ENCODE measurements around the gene CYB561.

CYB561 gene

GRCh38 chr17:63451150-63451549 is 5.0 kb upstream of the CYB561 start:
- WGBS, 2 experiments: 87 to 93% methylated on average over 11 of the region's 11 CpGs
- Histone ChIP-seq H3K27ac (ENCODE audit: insufficient read depth, low read depth, low read length, poor library complexity, severe bottlenecking) (no peak overlapping the region), H3K4me1 (ENCODE audit: control insufficient read depth, insufficient read depth, low read length) (peaks cover 19% of the 10 kb centered on the region), H3K4me3 (ENCODE audit: insufficient read depth, low read depth, low read length) (no peak overlapping the region), H3K27me3 (ENCODE audit: control insufficient read depth, insufficient read depth, low read length, poor library complexity, severe bottlenecking) (peaks cover 17% of the 10 kb centered on the region), H3K36me3 (ENCODE audit: control insufficient read depth, insufficient read depth, low read length) (no peaks in the 10 kb centered on the region), H3K9me3 (ENCODE audit: control insufficient read depth, low read length) (no peaks in the 10 kb centered on the region)

GRCh38 chr17:63450551-63450950 is 4.4 kb upstream of the CYB561 start:
- Histone ChIP-seq H3K27ac (ENCODE audit: insufficient read depth, low read depth, low read length, poor library complexity, severe bottlenecking) (no peak overlapping the region), H3K4me1 (ENCODE audit: control insufficient read depth, insufficient read depth, low read length) (peaks cover 19% of the 10 kb centered on the region), H3K9me3 (ENCODE audit: control insufficient read depth, low read length) (no peaks in the 10 kb centered on the region), H3K27me3 (ENCODE audit: control insufficient read depth, insufficient read depth, low read length, poor library complexity, severe bottlenecking) (peaks cover 23% of the 10 kb centered on the region), H3K36me3 (ENCODE audit: control insufficient read depth, insufficient read depth, low read length) (no peaks in the 10 kb centered on the region), H3K4me3 (ENCODE audit: insufficient read depth, low read depth, low read length) (no peak overlapping the region)
- WGBS, 2 experiments: 68 to 73% methylated on average over 11 of the region's 11 CpGs

GRCh38 chr17:63448655-63449054 is 2.5 kb upstream of the CYB561 start:
- H3K4me1 ChIP-seq (ENCODE audit: control insufficient read depth, insufficient read depth, low read length): peaks cover 19% of the 10 kb centered on the region
- no peaks in the 10 kb centered on the region for H3K36me3 ChIP-seq (ENCODE audit: control insufficient read depth, insufficient read depth, low read length)
- WGBS, 2 experiments: 76 to 87% methylated on average over 3 of the region's 3 CpGs
- no peaks in the 10 kb centered on the region for H3K9me3 ChIP-seq (ENCODE audit: control insufficient read depth, low read length)
- no peak overlapping the region for H3K27ac ChIP-seq (ENCODE audit: insufficient read depth, low read depth, low read length, poor library complexity, severe bottlenecking)
- no peak overlapping the region for H3K4me3 ChIP-seq (ENCODE audit: insufficient read depth, low read depth, low read length)
- H3K27me3 ChIP-seq (ENCODE audit: control insufficient read depth, insufficient read depth, low read length, poor library complexity, severe bottlenecking): peaks cover 33% of the 10 kb centered on the region

- WGBS, 2 experiments: 47 to 51% methylated on average over 12 of the region's 12 CpGs
- Histone ChIP-seq H3K27me3 (ENCODE audit: control insufficient read depth, insufficient read depth, low read length, poor library complexity, severe bottlenecking) (peaks cover 33% of the 10 kb centered on the region), H3K36me3 (ENCODE audit: control insufficient read depth, insufficient read depth, low read length) (no peaks in the 10 kb centered on the region), H3K27ac (ENCODE audit: insufficient read depth, low read depth, low read length, poor library complexity, severe bottlenecking) (no peak overlapping the region), H3K4me1 (ENCODE audit: control insufficient read depth, insufficient read depth, low read length) (peaks cover 19% of the 10 kb centered on the region), H3K9me3 (ENCODE audit: control insufficient read depth, low read length) (no peaks in the 10 kb centered on the region), H3K4me3 (ENCODE audit: insufficient read depth, low read depth, low read length) (no peak overlapping the region)
Measured at GRCh38 chr17:63447471-63448009, 1.4 kb upstream of the CYB561 start.

GRCh38 chr17:63446753-63447470 is 806 bp upstream of the CYB561 start:
- 29 to 30% methylated on average over 44 of the region's 44 CpGs for WGBS, 2 experiments
- H3K36me3 ChIP-seq (ENCODE audit: control insufficient read depth, insufficient read depth, low read length): no peaks in the 10 kb centered on the region
- H3K4me3 ChIP-seq (ENCODE audit: insufficient read depth, low read depth, low read length): peak overlapping the region; percentile 45
- H3K9me3 ChIP-seq (ENCODE audit: control insufficient read depth, low read length): no peaks in the 10 kb centered on the region
- H3K27ac ChIP-seq (ENCODE audit: insufficient read depth, low read depth, low read length, poor library complexity, severe bottlenecking): no peak overlapping the region
- peaks cover 19% of the 10 kb centered on the region for H3K4me1 ChIP-seq (ENCODE audit: control insufficient read depth, insufficient read depth, low read length)
- peaks cover 33% of the 10 kb centered on the region for H3K27me3 ChIP-seq (ENCODE audit: control insufficient read depth, insufficient read depth, low read length, poor library complexity, severe bottlenecking)

- no peaks in the 10 kb centered on the region for H3K36me3 ChIP-seq (ENCODE audit: control insufficient read depth, insufficient read depth, low read length)
- no peak overlapping the region for H3K27ac ChIP-seq (ENCODE audit: insufficient read depth, low read depth, low read length, poor library complexity, severe bottlenecking)
- 6 to 7% methylated on average over 24 of the region's 24 CpGs for WGBS, 2 experiments
- peaks cover 33% of the 10 kb centered on the region for H3K27me3 ChIP-seq (ENCODE audit: control insufficient read depth, insufficient read depth, low read length, poor library complexity, severe bottlenecking)
- H3K4me3 ChIP-seq (ENCODE audit: insufficient read depth, low read depth, low read length): peak overlapping the region; percentile 45
- H3K9me3 ChIP-seq (ENCODE audit: control insufficient read depth, low read length): no peaks in the 10 kb centered on the region
- H3K4me1 ChIP-seq (ENCODE audit: control insufficient read depth, insufficient read depth, low read length): peaks cover 22% of the 10 kb centered on the region
Measured at GRCh38 chr17:63445571-63445953, 544 bp downstream of the CYB561 start.

GRCh38 chr17:63445065-63445464 is 1.0 kb downstream of the CYB561 start:
- WGBS, 2 experiments: 75 to 77% methylated on average over 7 of the region's 7 CpGs
- Histone ChIP-seq H3K4me1 (ENCODE audit: control insufficient read depth, insufficient read depth, low read length) (peaks cover 20% of the 10 kb centered on the region), H3K4me3 (ENCODE audit: insufficient read depth, low read depth, low read length) (peak overlapping the region; percentile 45), H3K27ac (ENCODE audit: insufficient read depth, low read depth, low read length, poor library complexity, severe bottlenecking) (no peak overlapping the region), H3K27me3 (ENCODE audit: control insufficient read depth, insufficient read depth, low read length, poor library complexity, severe bottlenecking) (peaks cover 33% of the 10 kb centered on the region), H3K9me3 (ENCODE audit: control insufficient read depth, low read length) (no peaks in the 10 kb centered on the region), H3K36me3 (ENCODE audit: control insufficient read depth, insufficient read depth, low read length) (no peaks in the 10 kb centered on the region)

- Histone ChIP-seq H3K9me3 (ENCODE audit: control insufficient read depth, low read length) (no peaks in the 10 kb centered on the region), H3K27me3 (ENCODE audit: control insufficient read depth, insufficient read depth, low read length, poor library complexity, severe bottlenecking) (peaks cover 33% of the 10 kb centered on the region), H3K4me1 (ENCODE audit: control insufficient read depth, insufficient read depth, low read length) (peaks cover 20% of the 10 kb centered on the region), H3K27ac (ENCODE audit: insufficient read depth, low read depth, low read length, poor library complexity, severe bottlenecking) (no peak overlapping the region), H3K36me3 (ENCODE audit: control insufficient read depth, insufficient read depth, low read length) (no peaks in the 10 kb centered on the region), H3K4me3 (ENCODE audit: insufficient read depth, low read depth, low read length) (no peak overlapping the region)
- 84 to 88% methylated on average over 3 of the region's 3 CpGs for WGBS, 2 experiments
Measured at GRCh38 chr17:63444457-63444856, 1.6 kb downstream of the CYB561 start.

GRCh38 chr17:63443053-63443452 is 3.1 kb downstream of the CYB561 start:
- Histone ChIP-seq H3K4me1 (ENCODE audit: control insufficient read depth, insufficient read depth, low read length) (peaks cover 20% of the 10 kb centered on the region), H3K27ac (ENCODE audit: insufficient read depth, low read depth, low read length, poor library complexity, severe bottlenecking) (no peak overlapping the region), H3K9me3 (ENCODE audit: control insufficient read depth, low read length) (no peaks in the 10 kb centered on the region), H3K4me3 (ENCODE audit: insufficient read depth, low read depth, low read length) (no peak overlapping the region), H3K27me3 (ENCODE audit: control insufficient read depth, insufficient read depth, low read length, poor library complexity, severe bottlenecking) (peaks cover 33% of the 10 kb centered on the region), H3K36me3 (ENCODE audit: control insufficient read depth, insufficient read depth, low read length) (no peaks in the 10 kb centered on the region)
- 92% methylated on average over 6 of the region's 6 CpGs for WGBS, 2 experiments

- 86% methylated on average over 11 of the region's 11 CpGs for WGBS, 2 experiments
- no peaks in the 10 kb centered on the region for H3K9me3 ChIP-seq (ENCODE audit: control insufficient read depth, low read length)
- H3K27me3 ChIP-seq (ENCODE audit: control insufficient read depth, insufficient read depth, low read length, poor library complexity, severe bottlenecking): peaks cover 30% of the 10 kb centered on the region
- H3K4me1 ChIP-seq (ENCODE audit: control insufficient read depth, insufficient read depth, low read length): peaks cover 16% of the 10 kb centered on the region
- H3K36me3 ChIP-seq (ENCODE audit: control insufficient read depth, insufficient read depth, low read length): no peaks in the 10 kb centered on the region
- no peak overlapping the region for H3K27ac ChIP-seq (ENCODE audit: insufficient read depth, low read depth, low read length, poor library complexity, severe bottlenecking)
- H3K4me3 ChIP-seq (ENCODE audit: insufficient read depth, low read depth, low read length): no peak overlapping the region
Measured at GRCh38 chr17:63442549-63443035, 3.5 kb downstream of the CYB561 start.
